Activated T-cell treated with anti-CD3 and anti-CD28 coated beads, Interleukin-2, amount 50 U/mL, for 72 hours (primary cell): ENCODE data around the gene ALDH2. TPM values are rescaled to one million over a fixed set of nuclear protein-coding genes. Genes with fewer than 3 reads are reported as not detected.

ENCODE experiments used
- ATAC-seq, 2 donors: fragments of 150-1000 bp; cut with Tn5 transposase; replicated peaks in 1 of 2; 2 replicates each; pipeline ENCODE4 v1.10.0; 2021; ENCODE audit warnings: moderate library complexity in 2 of 2, mild to moderate bottlenecking in 1 of 2
- DNase-seq, 2 donors: peaks; one replicate each; pipeline ENCODE4 v3.0.0; 2021 to 2022; ENCODE audit warnings: mixed read lengths in 1 of 2
- H3K27ac Mint-ChIP-seq: one replicate; pipeline ENCODE4 v1.8.0; 2022; ENCODE audit warnings: mild to moderate bottlenecking, moderate library complexity, mixed read lengths
- H3K27me3 Mint-ChIP-seq: one replicate; pipeline ENCODE4 v1.8.0; 2022; ENCODE audit warnings: low read depth, mixed read lengths
- H3K36me3 Mint-ChIP-seq, 2 donors: one replicate each; pipeline ENCODE4 v1.8.0; 2022; ENCODE audit warnings: mixed read lengths in 2 of 2, mild to moderate bottlenecking in 1 of 2; ENCODE audit not compliant: insufficient read depth in 2 of 2
- H3K4me1 Mint-ChIP-seq: one replicate; pipeline ENCODE4 v1.8.0; 2022; ENCODE audit warnings: low read depth, mixed read lengths
- H3K4me3 Mint-ChIP-seq, 2 donors: one replicate each; pipeline ENCODE4 v1.8.0; 2022; ENCODE audit warnings: mild to moderate bottlenecking in 2 of 2, mixed read lengths in 2 of 2, moderate library complexity in 2 of 2
- H3K9me3 Mint-ChIP-seq, 2 donors: one replicate each; pipeline ENCODE4 v1.8.0; 2022; ENCODE audit warnings: mixed read lengths in 2 of 2
- total RNA-seq, 2 donors: library from RNA; stranded (reverse); gene quantifications; one replicate each; pipeline ENCODE4 v1.2.3, GENCODE V29; 2022

Gene ALDH2
- total RNA-seq, 2 donors from 2014 or later: 21.1 to 28.0 TPM

DNA sequence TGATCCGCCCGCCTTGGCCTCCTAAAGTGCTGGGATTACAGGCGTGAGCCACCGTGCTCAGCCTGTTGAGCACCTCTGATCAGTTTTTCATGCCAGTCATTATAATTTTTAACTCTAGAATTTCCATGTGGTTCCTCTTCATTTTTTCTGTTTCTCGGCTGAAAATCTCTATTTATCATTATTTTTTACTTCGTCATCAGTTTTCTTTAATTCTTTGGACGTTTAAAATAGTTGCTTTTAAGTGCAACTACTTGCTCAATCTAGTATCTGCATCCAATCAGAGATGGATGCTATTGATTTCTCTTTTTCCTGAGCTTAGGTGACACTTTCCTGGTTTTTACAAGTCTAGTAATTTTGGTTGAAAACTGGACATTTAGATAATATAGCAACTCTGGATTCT, 92.0 kb downstream of the ALDH2 start:
- ATAC-seq (no peak), DNase-seq (no peak)
- Mint-ChIP-seq H3K9me3 (no peaks in the 10 kb centered on the region), H3K27ac (no peak overlapping the region), H3K36me3 (peaks cover 5 to 16% of the 10 kb centered on the region in 2 donors), H3K27me3 (no peaks in the 10 kb centered on the region), H3K4me3 (no peak overlapping the region), H3K4me1 (peaks cover 32% of the 10 kb centered on the region)

DNA sequence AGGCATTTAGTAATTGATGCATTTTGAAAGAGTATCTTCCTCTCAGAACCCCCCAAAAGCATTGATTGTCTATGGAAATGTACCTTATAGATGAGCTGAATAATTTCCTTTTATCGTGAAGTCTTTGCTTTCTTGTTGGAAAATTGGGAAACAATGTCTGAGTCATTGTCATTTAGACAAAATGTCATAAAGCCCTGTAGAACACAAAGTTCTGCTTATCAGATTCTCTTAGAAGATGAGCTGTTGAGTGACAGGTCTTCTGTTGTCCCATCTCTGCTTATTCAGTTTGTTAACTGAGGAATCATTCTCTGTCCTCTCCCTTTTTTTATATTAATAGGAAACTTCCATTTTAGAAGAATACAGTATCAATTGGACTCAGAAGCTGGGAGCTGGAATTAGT, 98.2 kb downstream of the ALDH2 start:
- Mint-ChIP-seq H3K27me3 (no peaks in the 10 kb centered on the region), H3K9me3 (no peaks in the 10 kb centered on the region), H3K4me1 (peaks cover 5% of the 10 kb centered on the region), H3K4me3 (no peak overlapping the region), H3K36me3 (peaks cover 3 to 9% of the 10 kb centered on the region in 2 donors), H3K27ac (no peak overlapping the region)
- DNase-seq (no peak), ATAC-seq (no peak)

Other genes with a start within 250 kb of the ALDH2 start
- gene ATXN2, start 167.6 kb upstream of the ALDH2 start, total RNA-seq: 10 to 100 TPM; 45.4 to 47.9 TPM
- 10 to 100 TPM; 20.2 to 32.1 TPM for gene BRAP, start 81.0 kb upstream of the ALDH2 start, total RNA-seq
- 10 to 100 TPM; 32.4 to 34.5 TPM for gene ACAD10, start 80.9 kb upstream of the ALDH2 start, total RNA-seq
- 10 to 100 TPM; 52.3 to 56.5 TPM for gene MAPKAPK5, start 75.3 kb downstream of the ALDH2 start, total RNA-seq
- 10 to 100 TPM; 19.4 to 21.0 TPM for gene TMEM116, start 246.2 kb downstream of the ALDH2 start, total RNA-seq
- 100 to 1,000 TPM; 145 to 154 TPM for gene ERP29, start 246.5 kb downstream of the ALDH2 start, total RNA-seq